Measurements from ENCODE around the gene GSTA4. TPM values are rescaled to one million over a fixed set of nuclear protein-coding genes. Genes with fewer than 3 reads are reported as not detected.

GSTA4 gene
- total and polyA plus RNA-seq, 2 of the 8 experiments (the other 6 are each of a cell fraction or from before 2014, with no cell fraction given), result 13.9 to 21.6 TPM

DNA sequence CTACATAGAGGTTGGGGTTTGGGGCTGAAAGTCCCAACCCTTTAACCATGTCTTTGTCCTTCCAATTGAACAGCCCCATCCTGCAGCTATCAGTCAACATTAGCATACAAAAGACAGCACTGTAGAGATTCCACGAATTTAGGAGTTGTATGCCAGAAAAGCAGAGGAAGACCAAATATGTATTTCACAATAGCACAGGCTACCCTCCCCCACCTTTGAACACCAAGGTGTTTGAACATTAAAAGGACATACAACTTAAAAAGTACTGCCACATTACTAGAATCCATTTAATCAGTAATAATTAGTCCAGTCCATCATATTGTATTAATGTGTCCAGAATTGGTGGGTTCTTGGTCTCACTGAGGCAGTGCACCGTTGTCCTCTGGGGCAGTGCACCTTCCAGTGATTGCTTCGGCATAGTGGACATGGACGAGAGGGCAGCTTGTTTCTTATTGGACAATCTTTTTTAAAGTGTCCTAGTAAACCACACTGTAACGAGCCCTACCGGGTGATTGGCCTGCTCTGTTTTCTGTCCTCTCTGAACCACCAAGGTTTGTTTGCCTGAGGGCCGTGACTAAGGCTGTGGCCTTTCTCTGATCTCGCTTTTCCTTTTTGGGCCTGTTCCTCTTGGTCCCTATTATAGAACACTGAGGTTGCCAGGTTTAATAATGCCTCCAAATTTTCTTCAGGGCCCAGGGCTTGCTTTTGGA is 36.4 kb downstream of the GSTA4 start (continued):
- TF ChIP-seq, protein P1, sequence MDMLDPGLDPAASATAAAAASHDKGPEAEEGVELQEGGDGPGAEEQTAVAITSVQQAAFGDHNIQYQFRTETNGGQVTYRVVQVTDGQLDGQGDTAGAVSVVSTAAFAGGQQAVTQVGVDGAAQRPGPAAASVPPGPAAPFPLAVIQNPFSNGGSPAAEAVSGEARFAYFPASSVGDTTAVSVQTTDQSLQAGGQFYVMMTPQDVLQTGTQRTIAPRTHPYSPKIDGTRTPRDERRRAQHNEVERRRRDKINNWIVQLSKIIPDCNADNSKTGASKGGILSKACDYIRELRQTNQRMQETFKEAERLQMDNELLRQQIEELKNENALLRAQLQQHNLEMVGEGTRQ (IDR thresholded peaks at IDR 0.05; ENCODE audit: low read length), result no peak
- no peak for TF ChIP-seq FOSL1 (IDR thresholded peaks at IDR 0.05; ENCODE audit: insufficient read depth, low read depth, low read length)

All from H1 (cell line).